Neural cell (in vitro differentiated cells): ENCODE data around the gene GRWD1. TPM values are rescaled to one million over a fixed set of nuclear protein-coding genes. Genes with fewer than 3 reads are reported as not detected.

Source experiments
- H2AFZ ChIP-seq: fragments of 200-600, 300-800 bp; sonication (generic), shearing (Covaris generic); 2 replicates; pipeline ENCODE4 v1.6.0; 2014; ENCODE audit warnings: low read depth, mild to moderate bottlenecking, antibody characterized with exemption, low read length, moderate library complexity
- H3F3A ChIP-seq: fragments of 200-600 bp; shearing (Covaris generic); 2 replicates; pipeline ENCODE4 v1.6.1; 2016; ENCODE audit warnings: mild to moderate bottlenecking, moderate library complexity, mixed read lengths, antibody characterized with exemption, low read length; ENCODE audit not compliant: insufficient read depth, poor library complexity, severe bottlenecking
- H3K27ac ChIP-seq: fragments of 200-600, 300-800 bp; sonication (generic), shearing (Covaris generic); 2 replicates; pipeline ENCODE4 v1.5.1; 2014; ENCODE audit warnings: mild to moderate bottlenecking, low read length, moderate library complexity
- H3K27me3 ChIP-seq: fragments of 300-800, 200-600 bp; sonication (generic), shearing (Covaris generic); 2 replicates; pipeline ENCODE4 v1.6.0; 2014; ENCODE audit warnings: mild to moderate bottlenecking, low read depth, low read length, moderate library complexity; ENCODE audit not compliant: insufficient read depth
- H3K36me3 ChIP-seq: fragments of 300-800, 200-600 bp; sonication (generic), shearing (Covaris generic); 2 replicates; pipeline ENCODE4 v1.5.1; 2014; ENCODE audit warnings: mild to moderate bottlenecking, antibody characterized with exemption, low read length, moderate library complexity; ENCODE audit not compliant: insufficient read depth
- H3K4me2 ChIP-seq: fragments of 300-800, 200-600 bp; sonication (generic), shearing (Covaris generic); 2 replicates; pipeline ENCODE4 v1.6.0; 2014; ENCODE audit warnings: mild to moderate bottlenecking, low read length
- H3K4me3 ChIP-seq: fragments of 300-800, 200-600 bp; sonication (generic), shearing (Covaris generic); 2 replicates; pipeline ENCODE4 v1.5.1; 2014; ENCODE audit warnings: mild to moderate bottlenecking, low read length, moderate library complexity
- H3K79me2 ChIP-seq: fragments of 200-600 bp; shearing (Covaris generic); replicated peaks from 2 replicates; pipeline ENCODE4 v1.6.0; 2014; ENCODE audit warnings: mild to moderate bottlenecking, low read length, moderate library complexity; ENCODE audit not compliant: insufficient read depth
- H3K9ac ChIP-seq: fragments of 300-800, 200-600 bp; sonication (generic), shearing (Covaris generic); 2 replicates; pipeline ENCODE4 v1.6.1; 2016; ENCODE audit warnings: mild to moderate bottlenecking, low read length, mixed read lengths
- H3K9me2 ChIP-seq: fragments of 200-600 bp; shearing (Covaris generic); 2 replicates; pipeline ENCODE4 v1.6.1; 2016; ENCODE audit warnings: mild to moderate bottlenecking, low read length, mixed read lengths; ENCODE audit not compliant: insufficient read depth
- H3K9me3 ChIP-seq: fragments of 200-600, 300-800 bp; sonication (generic), shearing (Covaris generic); 2 replicates; pipeline ENCODE4 v1.6.1; 2016; ENCODE audit warnings: mild to moderate bottlenecking, mixed run types, low read length, moderate library complexity, mixed read lengths
- H4K20me1 ChIP-seq: fragments of 200-600 bp; shearing (Covaris generic); 2 replicates; pipeline ENCODE4 v1.6.1; 2016; ENCODE audit warnings: mild to moderate bottlenecking, mixed run types; ENCODE audit not compliant: insufficient read depth
- CTCF ChIP-seq: fragments of 450-650 bp; IDR thresholded peaks from 2 replicates; pipeline ENCODE4 v1.5.1; 2014; ENCODE audit warnings: antibody characterized with exemption, mild to moderate bottlenecking, moderate library complexity; ENCODE audit not compliant: poor library complexity, severe bottlenecking
- EP300 ChIP-seq: fragments of 450-650 bp; conservative IDR thresholded peaks from 2 replicates; pipeline ENCODE4 v1.6.1; 2014; ENCODE audit warnings: antibody characterized with exemption, mild to moderate bottlenecking, moderate library complexity; ENCODE audit not compliant: poor library complexity, severe bottlenecking
- POLR2AphosphoS5 ChIP-seq: IDR thresholded peaks from 2 replicates; pipeline ENCODE4 v1.6.1; 2012
- RAD21 ChIP-seq: fragments of 450-650 bp; conservative IDR thresholded peaks from 2 replicates; pipeline ENCODE4 v1.6.1; 2014; ENCODE audit warnings: antibody characterized with exemption, mild to moderate bottlenecking, moderate library complexity
- REST ChIP-seq: IDR thresholded peaks from 2 replicates; pipeline ENCODE4 v1.6.1; 2012; ENCODE audit warnings: borderline replicate concordance
- SMC3 ChIP-seq: fragments of 450-650 bp; conservative IDR thresholded peaks from 2 replicates; pipeline ENCODE4 v1.6.1; 2014; ENCODE audit warnings: antibody characterized with exemption, mild to moderate bottlenecking, moderate library complexity; ENCODE audit not compliant: poor library complexity
- TAF1 ChIP-seq: IDR thresholded peaks from 2 replicates; pipeline ENCODE4 v1.6.1; 2012; ENCODE audit warnings: low read depth
- polyA plus RNA-seq: library from polyadenylated mRNA; depleted of rRNA; stranded (reverse); fragments of >200 nt; gene quantifications from 2 replicates; pipeline ENCODE4 v1.2.3, GENCODE V29; 2014

GRWD1 gene
- polyA plus RNA-seq, 1 donor from 2014 or later, result 11.8 TPM

- no peaks in the 10 kb centered on the region for H3F3A ChIP-seq
- no peaks in the 10 kb centered on the region for H3K9me2 ChIP-seq
- H3K36me3 ChIP-seq, result no peaks in the 10 kb centered on the region
- no peak overlapping the region for H3K4me2 ChIP-seq
- H4K20me1 ChIP-seq, result no peaks in the 10 kb centered on the region
- H3K9me3 ChIP-seq, result no peaks in the 10 kb centered on the region
- H3K9ac ChIP-seq, result no peak overlapping the region
- no peaks in the 10 kb centered on the region for H3K27me3 ChIP-seq
- H3K27ac ChIP-seq, result no peak overlapping the region
- H3K4me3 ChIP-seq, result no peak overlapping the region
- no peak for TF ChIP-seq SMC3
- TF ChIP-seq TAF1, result no peak
- TF ChIP-seq REST, result no peak
- TF ChIP-seq RAD21, result no peak
- TF ChIP-seq EP300, result no peak
- TF ChIP-seq POLR2AphosphoS5, result no peak
- no peaks in the 10 kb centered on the region for H3K79me2 ChIP-seq
- no peak overlapping the region for H2AFZ ChIP-seq
Observed at GRCh38 chr19:48496959-48497727, 51.4 kb downstream of the GRWD1 start.

GRCh38 chr19:48497728-48498594, 52.2 kb downstream of the GRWD1 start:
- Histone ChIP-seq H3K36me3 (no peaks in the 10 kb centered on the region), H3K27me3 (no peaks in the 10 kb centered on the region), H3K9me2 (no peaks in the 10 kb centered on the region), H3K79me2 (no peaks in the 10 kb centered on the region), H3K4me3 (no peak overlapping the region), H4K20me1 (no peaks in the 10 kb centered on the region), H3K4me2 (no peak overlapping the region), H3F3A (no peaks in the 10 kb centered on the region), H2AFZ (no peak overlapping the region), H3K9me3 (no peaks in the 10 kb centered on the region), H3K9ac (no peak overlapping the region), H3K27ac (no peak overlapping the region)
- no peak for TF ChIP-seq SMC3
- no peak for TF ChIP-seq CTCF
- TF ChIP-seq REST, result no peak
- TF ChIP-seq POLR2AphosphoS5, result no peak
